Fibroblast of pulmonary artery (primary cell): Measurements from ENCODE around the gene DENND1A.

Source experiments
- DNase-seq: peaks from one replicate; pipeline ENCODE4 v3.0.0-alpha.2; 2010; ENCODE audit warnings: low read depth
- H3K4me3 ChIP-seq: replicated peaks from 2 replicates; pipeline ENCODE4 v1.5.1; 2011; ENCODE audit warnings: low read depth, mild to moderate bottlenecking, control low read depth, low read length, moderate library complexity
- CTCF ChIP-seq: IDR thresholded peaks from 2 replicates; pipeline ENCODE4 v1.5.1; 2011; ENCODE audit warnings: mild to moderate bottlenecking, control low read depth, low read length, inconsistent platforms; ENCODE audit errors: missing control alignments

Gene DENND1A

GRCh38 chr9:123615381-123615780 is 314.5 kb downstream of the DENND1A start:
- DNase-seq = no peak
- TF ChIP-seq CTCF = no peak
- no peak overlapping the region for H3K4me3 ChIP-seq

- TF ChIP-seq CTCF = no peak
- no peak overlapping the region for H3K4me3 ChIP-seq
- no peak for DNase-seq
These were observed 315.3 kb downstream of the DENND1A start for GRCh38 chr9:123614306-123615263.

- DNase-seq = peak; percentile 18
- no peak for TF ChIP-seq CTCF
- H3K4me3 ChIP-seq = no peak overlapping the region
These were observed 318.7 kb downstream of the DENND1A start for GRCh38 chr9:123611226-123611625.

GRCh38 chr9:123609844-123610243 is 320.1 kb downstream of the DENND1A start:
- no peak overlapping the region for H3K4me3 ChIP-seq
- TF ChIP-seq CTCF = no peak
- DNase-seq = peak; percentile 25

- no peak overlapping the region for H3K4me3 ChIP-seq
- DNase-seq = no peak
- TF ChIP-seq CTCF = no peak
These were observed 321.8 kb downstream of the DENND1A start for GRCh38 chr9:123608104-123608503.

GRCh38 chr9:123607479-123607878 is 322.4 kb downstream of the DENND1A start:
- TF ChIP-seq CTCF = no peak
- no peak for DNase-seq
- H3K4me3 ChIP-seq = no peak overlapping the region
